HepG2 (cell line): Measurements from ENCODE around the gene HNRNPUL1. TPM values are rescaled to one million over a fixed set of nuclear protein-coding genes. Genes with fewer than 3 reads are reported as not detected.

Experiments
- ATAC-seq: fragments of 200-7000 bp; cut with Tn5 transposase; 3 replicates; pipeline ENCODE4 v1.9.1; 2020; ENCODE audit warnings: mild to moderate bottlenecking, moderate library complexity
- BruUV-seq: library from RNA; stranded (reverse); fragments of 400-500 nt; replicated peaks from 2 replicates; lab custom pipeline; 2021; lab: Mats Ljungman, UMichigan
- CTCF ChIA-PET: fragments of 300-600 bp; formaldehyde crosslinking; extraction: SDS; loops from one replicate; lab custom pipeline; 2021; ENCODE audit warnings: low total read pairs, inconsistent platforms, low intra/inter-chr PET ratio; lab: Yijun Ruan, JAX
- POLR2A ChIA-PET: fragments of 350-600 bp; sonication (Branson Sonifier 250); formaldehyde crosslinking; loops from one replicate; lab custom pipeline; 2020; ENCODE audit warnings: antibody characterized with exemption, inconsistent platforms; lab: Yijun Ruan, JAX
- DNase-seq: peaks from one replicate; pipeline ENCODE4 v3.0.0-alpha.2; 2015; ENCODE audit warnings: low spot score
- FAIRE-seq: peaks from 3 replicates; lab custom pipeline; 2011; peaks lifted over from hg19 to GRCh38; lab: Jason Lieb, UNC
- H2AFZ ChIP-seq: one replicate; pipeline ENCODE4 v1.6.1; 2011; ENCODE audit warnings: low read length, inconsistent platforms
- H3K27ac ChIP-seq: fragments of 300-600 bp; 3 replicates; pipeline ENCODE4 v1.8.0; 2011; ENCODE audit warnings: mixed run types, mild to moderate bottlenecking, mixed read lengths, low read length, inconsistent platforms; ENCODE audit not compliant: insufficient read depth; ENCODE audit errors: extremely low read length
- H3K27me3 ChIP-seq, 2 experiments: fragments of 200-600 bp in 1 of 2; 2 replicates in 1 of 2; 3 replicates in 1 of 2; pipeline versions ENCODE4 v1.6.0 to v1.8.0; 2011; ENCODE audit warnings: low read length in 2 of 2, mild to moderate bottlenecking in 2 of 2, moderate library complexity in 2 of 2, inconsistent platforms in 1 of 2; ENCODE audit not compliant: insufficient read depth in 2 of 2, control insufficient read depth in 1 of 2
- H3K36me3 ChIP-seq, 2 experiments: fragments of 200-600 bp in 1 of 2; replicated peaks in 1 of 2; 2 replicates in 1 of 2; 3 replicates in 1 of 2; pipeline versions ENCODE4 v1.5.1 to v1.8.0; 2011; ENCODE audit warnings: low read length in 2 of 2, inconsistent platforms in 1 of 2; ENCODE audit not compliant: insufficient read depth in 2 of 2, control insufficient read depth in 1 of 2
- H3K4me1 ChIP-seq: 2 replicates; pipeline ENCODE4 v1.5.1; 2012; ENCODE audit warnings: low read length, inconsistent platforms; ENCODE audit not compliant: insufficient read depth
- H3K4me2 ChIP-seq: 2 replicates; pipeline ENCODE4 v1.6.0; 2011; ENCODE audit warnings: low read depth, low read length, inconsistent platforms
- H3K4me3 ChIP-seq, 3 experiments: fragments of 200-600 bp in 1 of 3; sonication (generic), shearing (Covaris generic) in 1 of 3; replicated peaks in 1 of 3; 2 replicates each; pipeline ENCODE4 v1.5.1; 2011 to 2016; ENCODE audit warnings: low read length in 3 of 3, inconsistent platforms in 2 of 3, low read depth in 2 of 3, mild to moderate bottlenecking in 2 of 3, control low read depth in 1 of 3, mixed read lengths in 1 of 3; ENCODE audit not compliant: insufficient read depth in 1 of 3
- H3K79me2 ChIP-seq: one replicate; pipeline ENCODE4 v1.6.1; 2011; ENCODE audit warnings: low read length, inconsistent platforms; ENCODE audit not compliant: insufficient read depth
- H3K9ac ChIP-seq: 2 replicates; pipeline ENCODE4 v1.6.0; 2011; ENCODE audit warnings: mild to moderate bottlenecking, low read depth, low read length, inconsistent platforms; ENCODE audit not compliant: insufficient read depth
- H3K9me3 ChIP-seq: 2 replicates; pipeline ENCODE4 v1.5.1; 2012; ENCODE audit warnings: mild to moderate bottlenecking, low read length
- H4K20me1 ChIP-seq: 2 replicates; pipeline ENCODE4 v1.6.0; 2011; ENCODE audit warnings: inconsistent platforms, mild to moderate bottlenecking, low read length, moderate library complexity; ENCODE audit not compliant: insufficient read depth
- BCL3 ChIP-seq: sonication (generic); formaldehyde crosslinking; IDR thresholded peaks from 2 replicates; pipeline ENCODE4 v1.5.1; 2020; ENCODE audit warnings: mild to moderate bottlenecking, missing genetic modification reagents, moderate library complexity
- BORCS8-MEF2B ChIP-seq: sonication (generic); formaldehyde crosslinking; IDR thresholded peaks from 2 replicates; pipeline ENCODE4 v1.8.0; 2022; ENCODE audit warnings: mild to moderate bottlenecking, missing genetic modification reagents
- CHD2 ChIP-seq: IDR thresholded peaks from 2 replicates; pipeline ENCODE4 v1.6.1; 2011; ENCODE audit warnings: low read depth, low read length, improper control_type of control experiment
- ERF ChIP-seq: IDR thresholded peaks from 2 replicates; pipeline ENCODE4 v1.6.1; 2018; ENCODE audit warnings: missing biosample characterization, missing genetic modification reagents
- HDAC1 ChIP-seq: sonication (generic); formaldehyde crosslinking; IDR thresholded peaks from 2 replicates; pipeline ENCODE4 v1.5.1; 2020; ENCODE audit warnings: mild to moderate bottlenecking, missing genetic modification reagents
- HNRNPL ChIP-seq: fragments of 200-400 bp; formaldehyde crosslinking; IDR thresholded peaks from 2 replicates; pipeline ENCODE4 v1.6.1; 2017; ENCODE audit warnings: mild to moderate bottlenecking, low read depth, low read length
- HOXA5 ChIP-seq: sonication (generic); formaldehyde crosslinking; IDR thresholded peaks from 2 replicates; pipeline ENCODE4 v1.4.0; 2020; ENCODE audit warnings: missing genetic modification reagents
- IKZF1 ChIP-seq: fragments of 450-650 bp; IDR thresholded peaks from 2 replicates; pipeline ENCODE4 v1.7.1; 2016
- NR0B2 ChIP-seq: sonication (generic); formaldehyde crosslinking; IDR thresholded peaks from 2 replicates; pipeline ENCODE4 v1.4.0; 2020; ENCODE audit warnings: mild to moderate bottlenecking, missing genetic modification reagents
- RBFOX2 ChIP-seq: fragments of 200-400 bp; formaldehyde crosslinking; IDR thresholded peaks from 2 replicates; pipeline ENCODE4 v1.6.1; 2017; ENCODE audit warnings: low read depth, mild to moderate bottlenecking, low read length
- SAP130 ChIP-seq: IDR thresholded peaks from 2 replicates; pipeline ENCODE4 v1.6.1; 2016; ENCODE audit warnings: low read depth
- SIN3A ChIP-seq: IDR thresholded peaks from 2 replicates; pipeline ENCODE4 v1.6.1; 2011; ENCODE audit warnings: low read depth, mild to moderate bottlenecking, control low read depth, low read length, borderline replicate concordance
- SOX6 ChIP-seq, 2 experiments: fragments of 450-650 bp in 1 of 2; sonication (generic) in 1 of 2; formaldehyde crosslinking in 1 of 2; IDR thresholded peaks; 2 replicates each; pipeline versions ENCODE4 v1.4.0 to v1.6.1; 2017 to 2020; ENCODE audit warnings: antibody characterized with exemption in 1 of 2, mild to moderate bottlenecking in 1 of 2, missing genetic modification reagents in 1 of 2
- SSRP1 ChIP-seq: IDR thresholded peaks from 2 replicates; pipeline ENCODE4 v1.6.1; 2016; ENCODE audit warnings: control low read depth
- YY1 ChIP-seq: IDR thresholded peaks from 2 replicates; pipeline ENCODE4 v1.6.1; 2011; ENCODE audit warnings: low read length, low read depth, moderate library complexity, mild to moderate bottlenecking; ENCODE audit not compliant: insufficient read depth, insufficient replicate concordance
- ZBTB7B ChIP-seq: sonication (generic); formaldehyde crosslinking; IDR thresholded peaks from 2 replicates; pipeline ENCODE4 v1.4.0; 2020; ENCODE audit warnings: missing genetic modification reagents
- ZNF350 ChIP-seq: sonication (generic); formaldehyde crosslinking; IDR thresholded peaks from 2 replicates; pipeline ENCODE4 v1.4.0; 2020; ENCODE audit warnings: mild to moderate bottlenecking, low read depth, missing genetic modification reagents, borderline replicate concordance
- ZNF557 ChIP-seq: sonication (generic); formaldehyde crosslinking; IDR thresholded peaks from 2 replicates; pipeline ENCODE4 v1.4.0; 2020; ENCODE audit warnings: missing genetic modification reagents
- WGBS: methylation state at CpG from one replicate; pipeline ENCODE4 v1.1.6; 2017; ENCODE audit warnings: low lambda C conversion rate; 5-methylcytosine and 5-hydroxymethylcytosine counted together
- in situ Hi-C: cut with HindIII; loops from 2 replicates; pipeline ENCODE4 v1.10.0; 2017; ENCODE audit warnings: low pct_unique_long_range_greater_than_20kb; ENCODE audit not compliant: extremely low pct_ligation_motif_present
- intact Hi-C: fragments of 100-400 bp; cut with micrococcal nuclease; formaldehyde crosslinking; loops from one replicate; pipeline ENCODE4 v1.10.0; 2022; ENCODE audit not compliant: unreplicated experiment
- polyA plus RNA-seq, 8 experiments: library from polyadenylated mRNA; depleted of rRNA in 3 of 8; stranded (reverse) in 7 of 8; unstranded in 1 of 8; fragments of >200 nt; fragmentation: Illumina TruSeq in 4 of 8; extraction: Trizol in 4 of 8; gene quantifications; 2 replicates each; pipeline versions ENCODE4 v1.2.1 to v1.2.3, GENCODE V29; 2011 to 2016; ENCODE audit warnings: low read depth in 4 of 8, missing spikeins in 1 of 8, mixed read lengths in 1 of 8; ENCODE audit not compliant: insufficient read depth in 1 of 8
- total RNA-seq, 5 experiments: library from RNA; depleted of rRNA; stranded (reverse); fragments of >200 nt; fragmentation: Illumina TruSeq; extraction: Trizol; gene quantifications; 2 replicates each; pipeline ENCODE4 v1.2.3, GENCODE V29; 2016; ENCODE audit warnings: low read depth in 1 of 5
- TF ChIP-seq, protein P1 (sequence below): IDR thresholded peaks from 2 replicates; pipeline ENCODE4 v1.6.1; 2016; ENCODE audit warnings: missing compliant biosample characterization, missing genetic modification reagents, borderline replicate concordance
- TF ChIP-seq, protein P2 (sequence below): sonication (generic); formaldehyde crosslinking; IDR thresholded peaks from 2 replicates; pipeline ENCODE4 v1.8.1; 2023; ENCODE audit warnings: mild to moderate bottlenecking, missing genetic modification reagents

HNRNPUL1 gene
- total and polyA plus RNA-seq, 2 of the 13 experiments (the other 11 are each of a cell fraction or from before 2014, with no cell fraction given), result 30.9 to 81.7 TPM

- in situ Hi-C loops (loop anchor here (5.0 kb wide), 1 partner anchor 41 kb away; the partner anchor contains the start of gene CCDC97), intact Hi-C loops (loop anchor here (2.0 kb wide), 1 partner anchor 29 kb away; no protein-coding TSS in a partner anchor)
- Histone ChIP-seq H3K79me2 (peaks cover 29% of the 10 kb centered on the region), H3K4me3 (peak within 1 kb of the TSS; percentile 90 to 95 (median 95)), H4K20me1 (peaks cover 12% of the 10 kb centered on the region; the same call in 1 of the 2 replicates), H3K9me3 (no peaks in the 10 kb centered on the region), H3K9ac (peak within 1 kb of the TSS; percentile 82), H3K27me3 (no peaks in the 10 kb centered on the region; a peak in 2 of 5 replicates), H3K4me2 (peak within 1 kb of the TSS; percentile 80), H3K27ac (peak within 1 kb of the TSS; percentile 60), H3K36me3 (peaks cover 3 to 6% of the 10 kb centered on the region in 2 experiments; a peak in 2 of 5 replicates), H3K4me1 (peaks cover 32% of the 10 kb centered on the region), H2AFZ (no peak within 1 kb of the TSS)
- ATAC-seq (peak; percentile 69), FAIRE-seq (no peak), DNase-seq (peak; percentile 70)
- under 1% methylated on average over 17 of the region's 78 CpGs for WGBS
- ChIA-PET POLR2A (interaction anchor here (1.2 to 3.1 kb wide), 7 partner anchors 10 to 90 kb away, joined by 3 to 73 read pairs (median 14); partner anchors contain the start of genes B3GNT8, B9D2, CCDC97 and DMAC2), CTCF (interaction anchor here (2.3 kb wide), 1 partner anchor 32 kb away, joined by 12 read pairs; no protein-coding TSS in a partner anchor)
- BruUV-seq, result TSS peak; percentile 86
- TF ChIP-seq YY1, result peak; percentile 49
- no peak for TF ChIP-seq BORCS8-MEF2B
- peak; percentile 80 for TF ChIP-seq RBFOX2
- no peak for TF ChIP-seq SSRP1
- no peak for TF ChIP-seq IKZF1
- TF ChIP-seq SIN3A, result peak; percentile 58; the same call in 1 of the 2 replicates
- TF ChIP-seq, protein P1, sequence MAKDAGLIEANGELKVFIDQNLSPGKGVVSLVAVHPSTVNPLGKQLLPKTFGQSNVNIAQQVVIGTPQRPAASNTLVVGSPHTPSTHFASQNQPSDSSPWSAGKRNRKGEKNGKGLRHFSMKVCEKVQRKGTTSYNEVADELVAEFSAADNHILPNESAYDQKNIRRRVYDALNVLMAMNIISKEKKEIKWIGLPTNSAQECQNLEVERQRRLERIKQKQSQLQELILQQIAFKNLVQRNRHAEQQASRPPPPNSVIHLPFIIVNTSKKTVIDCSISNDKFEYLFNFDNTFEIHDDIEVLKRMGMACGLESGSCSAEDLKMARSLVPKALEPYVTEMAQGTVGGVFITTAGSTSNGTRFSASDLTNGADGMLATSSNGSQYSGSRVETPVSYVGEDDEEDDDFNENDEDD, result no peak; the same call in 1 of the 2 replicates
- no peak for TF ChIP-seq SOX6 (IDR thresholded peaks at IDR 0.05)
- TF ChIP-seq SOX6 (CRISPR knock-in tag; IDR thresholded peaks at IDR 0.05), result no peak
- peak; percentile 62; the same call in 1 of the 2 replicates for TF ChIP-seq ZNF350 (CRISPR knock-in tag)
- TF ChIP-seq HDAC1 (CRISPR knock-in tag), result peak; percentile 61
- TF ChIP-seq ERF, result peak; percentile 46; the same call in 1 of the 2 replicates
- TF ChIP-seq, protein P2, sequence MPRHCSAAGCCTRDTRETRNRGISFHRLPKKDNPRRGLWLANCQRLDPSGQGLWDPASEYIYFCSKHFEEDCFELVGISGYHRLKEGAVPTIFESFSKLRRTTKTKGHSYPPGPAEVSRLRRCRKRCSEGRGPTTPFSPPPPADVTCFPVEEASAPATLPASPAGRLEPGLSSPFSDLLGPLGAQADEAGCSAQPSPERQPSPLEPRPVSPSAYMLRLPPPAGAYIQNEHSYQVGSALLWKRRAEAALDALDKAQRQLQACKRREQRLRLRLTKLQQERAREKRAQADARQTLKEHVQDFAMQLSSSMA (CRISPR knock-in tag), result peak; percentile 74; the same call in 1 of the 2 replicates
- TF ChIP-seq ZNF557 (CRISPR knock-in tag), result no peak
- no peak for TF ChIP-seq HOXA5 (CRISPR knock-in tag)
- TF ChIP-seq NR0B2, result no peak
- TF ChIP-seq ZBTB7B (CRISPR knock-in tag), result peak; percentile 90
- peak; percentile 76 for TF ChIP-seq SAP130 (CRISPR knock-in tag)
- TF ChIP-seq BCL3, result no peak
- 0 out of 2 replicates have a peak, but pooled peaks have one; percentile 25 for TF ChIP-seq HNRNPL
- TF ChIP-seq CHD2, result peak; percentile 71; the same call in 1 of the 2 replicates
These were observed 89.5 kb downstream of the HNRNPUL1 start, which contains the start of gene TGFB1 for GRCh38 chr19:41353466-41354342. Gene TGFB1, minus strand, starts transcription at chr19:41353922. Its CDS starts 878 bp downstream, at chr19:41353044.
